ENCODE measurements around the gene NOXA1. TPM values are rescaled to one million over a fixed set of nuclear protein-coding genes. Genes with fewer than 3 reads are reported as not detected.

NOXA1 gene
- total and polyA plus RNA-seq, 9 of the 15 experiments (the other 6 are each of a cell fraction or from before 2014, with no cell fraction given), result 0.07 to 1.2 (median 0.20) TPM; not detected in 4

DNA sequence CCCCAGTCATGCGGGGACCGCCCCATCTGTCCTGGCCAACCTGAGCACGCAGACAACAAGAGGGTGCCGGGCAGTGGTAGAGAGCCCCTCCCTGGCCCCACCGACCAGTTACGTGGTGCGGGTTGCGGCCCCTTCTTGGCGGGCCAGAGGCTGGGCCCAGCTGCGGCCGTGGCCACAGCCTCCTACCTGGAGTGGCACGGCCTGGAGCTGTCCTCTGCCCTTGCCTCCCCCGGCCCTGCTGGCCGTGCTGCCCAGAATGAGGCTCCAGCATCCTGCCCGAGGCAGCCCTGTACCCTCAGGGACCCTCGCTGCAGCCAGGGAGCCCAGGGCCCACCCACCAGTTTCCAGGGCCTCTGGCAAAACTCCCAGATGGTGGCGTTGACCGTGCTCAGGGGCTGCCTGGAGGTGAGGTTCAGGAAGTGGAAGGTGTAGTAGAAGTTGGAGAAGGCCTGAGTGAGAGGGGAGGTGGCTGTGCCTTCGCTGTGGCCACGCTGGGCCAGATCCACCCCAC is 12.2 kb downstream of the NOXA1 start:
- no peaks in the 10 kb centered on the region for H3K27me3 ChIP-seq (ENCODE audit: control insufficient read depth in 2 of 2, insufficient read depth in 2 of 2, low read length in 2 of 2)
- H3K4me3 ChIP-seq, result no peak overlapping the region; the same call in 1 of the 2 replicates
- H3K27ac ChIP-seq (ENCODE audit: extremely low read depth, low read depth, low read length), result peak overlapping the region; percentile 78; the same call in 2 of the 3 replicates
- H3K9me3 ChIP-seq (replicated peaks; ENCODE audit: control insufficient read depth, insufficient read depth, low read depth, low read length), result no peaks in the 10 kb centered on the region
- no peak for ATAC-seq
- ChIA-PET CTCF (ENCODE audit: low intra/inter-chr PET ratio) (no interaction called here), POLR2A (interaction anchor here (0.7 to 3.5 kb wide), 4 partner anchors 8 to 207 kb away, joined by 3 to 21 read pairs (median 4); partner anchors contain the start of genes EXD3 and NOXA1)
- H3K9ac ChIP-seq (ENCODE audit: insufficient read depth in 1 of 2, low read depth in 2 of 2, low read length in 2 of 2), result peak overlapping the region; percentile 69 to 91
- H3K9me1 ChIP-seq (ENCODE audit: control insufficient read depth, insufficient read depth, low read length), result no peaks in the 10 kb centered on the region
- no peak for DNase-seq (ENCODE audit: extremely low read depth in 1 of 4, low spot score in 3 of 4)
- FAIRE-seq, result no peak
- WGBS (ENCODE audit: insufficient coverage, low coverage, missing lambda C conversion rate), result 71% methylated on average over 12 of the region's 20 CpGs
- no peaks in the 10 kb centered on the region for H4K20me1 ChIP-seq (replicated peaks; ENCODE audit: control insufficient read depth, insufficient read depth, low read length)
- no peaks in the 10 kb centered on the region for H3K79me2 ChIP-seq (ENCODE audit: control insufficient read depth, insufficient read depth, low read length)
- intact Hi-C loops (cut with micrococcal nuclease), result no loop called here
- peak overlapping the region; percentile 74 for H2AFZ ChIP-seq (ENCODE audit: low read depth, low read length)
- in situ Hi-C loops (cut with MboI), result no loop called here
- no TSS peak for BruUV-seq (replicated peaks)
- peak overlapping the region; percentile 50 for H3K4me2 ChIP-seq (ENCODE audit: insufficient read depth, low read length)
- no peaks in the 10 kb centered on the region for H3K36me3 ChIP-seq (ENCODE audit: control insufficient read depth, insufficient read depth, low read length)
- peaks cover 14 to 84% of the 10 kb centered on the region in 2 experiments; a peak in 4 of 5 replicates for H3K4me1 ChIP-seq (replicated peaks in 1 of 2; ENCODE audit: control insufficient read depth in 2 of 2, insufficient read depth in 2 of 2, low read length in 2 of 2)
- TF ChIP-seq, protein P1, sequence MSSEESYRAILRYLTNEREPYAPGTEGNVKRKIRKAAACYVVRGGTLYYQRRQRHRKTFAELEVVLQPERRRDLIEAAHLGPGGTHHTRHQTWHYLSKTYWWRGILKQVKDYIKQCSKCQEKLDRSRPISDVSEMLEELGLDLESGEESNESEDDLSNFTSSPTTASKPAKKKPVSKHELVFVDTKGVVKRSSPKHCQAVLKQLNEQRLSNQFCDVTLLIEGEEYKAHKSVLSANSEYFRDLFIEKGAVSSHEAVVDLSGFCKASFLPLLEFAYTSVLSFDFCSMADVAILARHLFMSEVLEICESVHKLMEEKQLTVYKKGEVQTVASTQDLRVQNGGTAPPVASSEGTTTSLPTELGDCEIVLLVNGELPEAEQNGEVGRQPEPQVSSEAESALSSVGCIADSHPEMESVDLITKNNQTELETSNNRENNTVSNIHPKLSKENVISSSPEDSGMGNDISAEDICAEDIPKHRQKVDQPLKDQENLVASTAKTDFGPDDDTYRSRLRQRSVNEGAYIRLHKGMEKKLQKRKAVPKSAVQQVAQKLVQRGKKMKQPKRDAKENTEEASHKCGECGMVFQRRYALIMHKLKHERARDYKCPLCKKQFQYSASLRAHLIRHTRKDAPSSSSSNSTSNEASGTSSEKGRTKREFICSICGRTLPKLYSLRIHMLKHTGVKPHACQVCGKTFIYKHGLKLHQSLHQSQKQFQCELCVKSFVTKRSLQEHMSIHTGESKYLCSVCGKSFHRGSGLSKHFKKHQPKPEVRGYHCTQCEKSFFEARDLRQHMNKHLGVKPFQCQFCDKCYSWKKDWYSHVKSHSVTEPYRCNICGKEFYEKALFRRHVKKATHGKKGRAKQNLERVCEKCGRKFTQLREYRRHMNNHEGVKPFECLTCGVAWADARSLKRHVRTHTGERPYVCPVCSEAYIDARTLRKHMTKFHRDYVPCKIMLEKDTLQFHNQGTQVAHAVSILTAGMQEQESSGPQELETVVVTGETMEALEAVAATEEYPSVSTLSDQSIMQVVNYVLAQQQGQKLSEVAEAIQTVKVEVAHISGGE (CRISPR knock-in tag; IDR thresholded peaks at IDR 0.05), result 0 out of 6 replicates have a peak, but pooled peaks of 1 of the 3 experiments have one; percentile 13
- TF ChIP-seq MTA3 (IDR thresholded peaks at IDR 0.05; ENCODE audit: borderline replicate concordance), result no peak
- TF ChIP-seq, protein P2, sequence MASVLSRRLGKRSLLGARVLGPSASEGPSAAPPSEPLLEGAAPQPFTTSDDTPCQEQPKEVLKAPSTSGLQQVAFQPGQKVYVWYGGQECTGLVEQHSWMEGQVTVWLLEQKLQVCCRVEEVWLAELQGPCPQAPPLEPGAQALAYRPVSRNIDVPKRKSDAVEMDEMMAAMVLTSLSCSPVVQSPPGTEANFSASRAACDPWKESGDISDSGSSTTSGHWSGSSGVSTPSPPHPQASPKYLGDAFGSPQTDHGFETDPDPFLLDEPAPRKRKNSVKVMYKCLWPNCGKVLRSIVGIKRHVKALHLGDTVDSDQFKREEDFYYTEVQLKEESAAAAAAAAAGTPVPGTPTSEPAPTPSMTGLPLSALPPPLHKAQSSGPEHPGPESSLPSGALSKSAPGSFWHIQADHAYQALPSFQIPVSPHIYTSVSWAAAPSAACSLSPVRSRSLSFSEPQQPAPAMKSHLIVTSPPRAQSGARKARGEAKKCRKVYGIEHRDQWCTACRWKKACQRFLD (CRISPR knock-in tag; IDR thresholded peaks at IDR 0.05), result peak; percentile 15; the same call in 1 of the 2 replicates
